Duodenal mucosa (tissue), 2 donors: ENCODE measurements around the gene PRPF19.

ENCODE experiments used
- H3K27ac ChIP-seq: one replicate; pipeline ENCODE4 v1.7.0; 2013; ENCODE audit warnings: low read depth, low read length
- H3K27me3 ChIP-seq, 2 donors: one replicate each; pipeline ENCODE4 v1.7.0; 2013; ENCODE audit warnings: low read length in 2 of 2, control low read depth in 1 of 2; ENCODE audit not compliant: insufficient read depth in 2 of 2, control insufficient read depth in 1 of 2
- H3K36me3 ChIP-seq, 2 donors: one replicate each; pipeline ENCODE4 v1.7.0; 2013; ENCODE audit warnings: low read length in 2 of 2, control low read depth in 1 of 2; ENCODE audit not compliant: insufficient read depth in 2 of 2, control insufficient read depth in 1 of 2
- H3K4me1 ChIP-seq, 2 donors: one replicate each; pipeline ENCODE4 v1.7.0; 2013; ENCODE audit warnings: low read length in 2 of 2, control low read depth in 1 of 2; ENCODE audit not compliant: insufficient read depth in 2 of 2, control insufficient read depth in 1 of 2
- H3K4me3 ChIP-seq, 2 donors: one replicate each; pipeline ENCODE4 v1.7.0; 2013; ENCODE audit warnings: low read length in 2 of 2, low read depth in 1 of 2
- H3K9ac ChIP-seq, 2 donors: one replicate each; pipeline ENCODE4 v1.7.0; 2013; ENCODE audit warnings: low read length in 2 of 2, low read depth in 1 of 2
- H3K9me3 ChIP-seq, 2 donors: one replicate each; pipeline ENCODE4 v1.7.0; 2013; ENCODE audit warnings: low read length in 2 of 2, control low read depth in 1 of 2; ENCODE audit not compliant: control insufficient read depth in 1 of 2

Gene PRPF19

GRCh38 chr11:60854847-60855725 is 51.3 kb downstream of the PRPF19 start:
- peaks cover 0 to 21% of the 10 kb centered on the region in 2 donors for H3K36me3 ChIP-seq
- peak overlapping the region in 1 of 2 donors; percentile 43 for H3K9ac ChIP-seq
- no peaks in the 10 kb centered on the region for H3K27me3 ChIP-seq
- no peaks in the 10 kb centered on the region for H3K9me3 ChIP-seq
- H3K4me3 ChIP-seq, result peak overlapping the region; percentile 24 to 58
- H3K27ac ChIP-seq, result no peak overlapping the region
- peaks cover 25 to 43% of the 10 kb centered on the region in 2 donors for H3K4me1 ChIP-seq

GRCh38 chr11:60854140-60854846 is 52.1 kb downstream of the PRPF19 start:
- H3K4me3 ChIP-seq, result peak overlapping the region; percentile 24 to 58
- peaks cover 4 to 27% of the 10 kb centered on the region in 2 donors for H3K36me3 ChIP-seq
- H3K27me3 ChIP-seq, result no peaks in the 10 kb centered on the region
- H3K27ac ChIP-seq, result no peak overlapping the region
- H3K9me3 ChIP-seq, result no peaks in the 10 kb centered on the region
- peaks cover 25 to 43% of the 10 kb centered on the region in 2 donors for H3K4me1 ChIP-seq
- peak overlapping the region in 1 of 2 donors; percentile 5 for H3K9ac ChIP-seq

GRCh38 chr11:60852982-60853950 is 53.1 kb downstream of the PRPF19 start:
- Histone ChIP-seq H3K9me3 (no peaks in the 10 kb centered on the region), H3K36me3 (peaks cover 5 to 38% of the 10 kb centered on the region in 2 donors), H3K9ac (no peak overlapping the region), H3K4me1 (peaks cover 25 to 52% of the 10 kb centered on the region in 2 donors), H3K27me3 (no peaks in the 10 kb centered on the region), H3K4me3 (peak overlapping the region in 1 of 2 donors; percentile 21), H3K27ac (no peak overlapping the region)

DNA sequence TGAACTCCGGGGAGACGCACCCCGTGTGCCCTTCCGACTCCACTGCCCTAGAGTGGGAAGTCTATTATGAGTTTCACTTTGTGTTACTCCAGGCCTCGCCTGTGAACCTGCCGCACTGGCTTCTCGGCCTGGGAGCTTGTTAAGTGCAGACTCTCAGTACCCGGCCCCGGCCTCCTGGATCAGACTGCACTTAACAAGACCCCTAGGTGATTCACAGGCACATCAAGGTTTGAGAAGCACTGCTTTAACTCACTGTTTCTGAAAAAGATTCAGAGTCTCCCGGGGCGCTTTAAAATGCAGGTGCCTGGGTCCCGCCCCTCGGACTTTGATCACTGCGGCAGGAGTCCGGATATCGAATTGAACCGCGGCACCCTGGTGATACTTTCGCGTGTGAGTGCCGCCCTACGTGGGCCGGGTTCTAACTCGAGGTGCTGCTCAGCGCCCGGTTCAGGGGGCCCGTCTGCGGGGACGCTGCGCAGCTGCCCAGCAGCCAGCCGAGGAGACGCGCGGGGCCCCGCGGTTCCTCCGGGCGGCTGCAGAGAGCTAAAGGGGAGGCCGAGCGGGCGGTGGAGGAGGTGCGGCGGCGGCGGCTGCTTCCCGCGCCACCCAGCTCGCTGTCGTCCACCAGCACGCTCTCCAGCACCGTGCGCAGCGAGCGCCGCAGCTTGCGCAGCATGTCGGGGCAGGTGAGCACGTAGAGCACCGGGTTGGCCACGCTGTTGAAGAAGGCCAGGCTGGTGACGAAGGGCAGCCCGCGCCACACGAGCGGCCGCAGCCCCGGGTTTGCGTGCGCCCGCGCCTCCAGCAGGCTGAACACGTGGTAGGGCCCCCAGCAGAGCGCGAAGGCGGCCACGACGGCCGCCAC is 54.0 kb downstream of the PRPF19 start:
- Histone ChIP-seq H3K9ac (peak overlapping the region; percentile 28 to 48), H3K9me3 (no peaks in the 10 kb centered on the region), H3K27ac (peak overlapping the region; percentile 64), H3K27me3 (no peaks in the 10 kb centered on the region), H3K4me1 (peaks cover 29 to 60% of the 10 kb centered on the region in 2 donors), H3K36me3 (peaks cover 8 to 43% of the 10 kb centered on the region in 2 donors), H3K4me3 (peak overlapping the region; percentile 21 to 61)

DNA sequence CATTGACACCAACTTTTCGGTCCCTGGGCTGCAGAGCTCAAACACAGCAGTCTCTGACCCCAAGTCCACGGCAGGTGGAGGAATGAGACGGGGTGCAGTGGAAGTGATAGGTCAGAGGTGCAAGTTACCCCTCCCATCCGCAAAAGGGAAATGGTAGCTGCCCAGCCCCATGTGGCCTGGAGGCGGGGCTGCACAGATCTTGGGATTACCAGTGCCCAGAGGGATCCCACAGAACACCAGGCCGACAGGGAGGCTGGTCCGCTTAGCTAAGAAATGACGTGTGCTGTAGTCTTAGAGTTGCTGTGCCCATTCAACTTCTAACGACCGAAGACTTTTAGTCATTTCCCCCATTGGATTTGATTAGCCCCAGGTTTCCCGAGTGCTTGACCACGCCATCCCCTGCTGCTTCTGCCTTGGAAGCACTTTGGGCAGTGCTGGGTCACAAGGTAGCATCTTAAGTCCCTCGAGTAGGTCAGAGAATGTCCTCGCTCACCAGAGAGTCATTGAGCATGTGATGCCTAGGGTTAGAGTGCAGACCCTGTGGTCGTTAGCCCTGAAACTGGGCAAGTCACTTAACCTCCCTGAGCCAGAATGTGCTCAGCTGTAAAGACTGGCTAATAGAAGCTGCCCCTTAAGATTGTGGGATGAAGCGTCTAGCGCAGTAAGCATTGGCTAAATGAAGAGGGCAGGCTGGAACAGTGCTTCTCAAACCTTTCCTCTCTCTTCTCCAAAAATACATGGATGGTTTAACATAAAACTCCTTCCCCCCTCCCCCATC is 54.9 kb downstream of the PRPF19 start:
- Histone ChIP-seq H3K9ac (peak overlapping the region; percentile 28 to 48), H3K27me3 (no peaks in the 10 kb centered on the region), H3K27ac (peak overlapping the region; percentile 64), H3K4me1 (peaks cover 29 to 60% of the 10 kb centered on the region in 2 donors), H3K4me3 (peak overlapping the region; percentile 21 to 47), H3K9me3 (no peaks in the 10 kb centered on the region), H3K36me3 (peaks cover 9 to 43% of the 10 kb centered on the region in 2 donors)

- H3K4me1 ChIP-seq, result peaks cover 24 to 59% of the 10 kb centered on the region in 2 donors
- no peak overlapping the region for H3K27ac ChIP-seq
- no peaks in the 10 kb centered on the region for H3K27me3 ChIP-seq
- H3K9ac ChIP-seq, result no peak overlapping the region
- no peak overlapping the region for H3K4me3 ChIP-seq
- no peaks in the 10 kb centered on the region for H3K9me3 ChIP-seq
- peaks cover 9 to 43% of the 10 kb centered on the region in 2 donors for H3K36me3 ChIP-seq
Measured at GRCh38 chr11:60849641-60850520, 56.5 kb downstream of the PRPF19 start.

GRCh38 chr11:60848714-60849151 is 57.7 kb downstream of the PRPF19 start:
- no peak overlapping the region for H3K9ac ChIP-seq
- H3K36me3 ChIP-seq, result peaks cover 9 to 43% of the 10 kb centered on the region in 2 donors
- H3K4me3 ChIP-seq, result no peak overlapping the region
- H3K27me3 ChIP-seq, result no peaks in the 10 kb centered on the region
- H3K27ac ChIP-seq, result no peak overlapping the region
- peaks cover 32 to 59% of the 10 kb centered on the region in 2 donors for H3K4me1 ChIP-seq
- no peaks in the 10 kb centered on the region for H3K9me3 ChIP-seq

- Histone ChIP-seq H3K9ac (peak overlapping the region; percentile 19 to 25), H3K4me3 (no peak overlapping the region), H3K27ac (no peak overlapping the region), H3K9me3 (no peaks in the 10 kb centered on the region), H3K36me3 (peaks cover 9 to 40% of the 10 kb centered on the region in 2 donors), H3K4me1 (peaks cover 35 to 59% of the 10 kb centered on the region in 2 donors), H3K27me3 (no peaks in the 10 kb centered on the region)
Measured at GRCh38 chr11:60847896-60848295, 58.5 kb downstream of the PRPF19 start.
